Measurements from ENCODE around the gene OPA3.

The OPA3 gene

DNA sequence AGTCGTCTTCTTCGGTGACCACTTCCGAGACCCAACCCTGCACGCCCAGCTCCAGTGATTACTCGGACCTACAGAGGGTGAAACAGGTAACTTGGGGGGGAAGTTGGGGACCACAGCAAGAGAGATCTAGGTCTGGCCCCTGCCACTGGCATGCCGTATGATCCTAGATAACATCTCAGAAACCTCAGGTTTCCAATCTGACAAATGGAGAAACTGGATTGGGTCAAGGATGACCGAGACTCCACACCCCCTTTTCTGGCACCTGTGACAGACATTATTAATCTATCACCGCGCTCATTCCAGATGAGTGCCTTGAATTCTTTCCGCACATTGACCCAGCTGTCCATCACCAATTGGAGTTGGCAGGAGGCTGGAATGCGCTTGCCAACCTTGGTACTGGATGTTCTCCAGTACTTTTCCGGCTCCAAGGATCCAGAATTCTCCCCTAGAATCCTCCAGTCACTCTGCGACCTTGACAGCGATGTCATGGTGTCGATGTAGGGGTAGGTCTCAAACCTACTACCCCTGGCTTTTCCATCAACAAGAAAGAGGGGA is 60.0 kb downstream of the OPA3 start:
- H3K27me3 ChIP-seq (replicated peaks; ENCODE audit: control insufficient read depth, insufficient read depth, low read length): no peaks in the 10 kb centered on the region
- TF ChIP-seq, protein P1, sequence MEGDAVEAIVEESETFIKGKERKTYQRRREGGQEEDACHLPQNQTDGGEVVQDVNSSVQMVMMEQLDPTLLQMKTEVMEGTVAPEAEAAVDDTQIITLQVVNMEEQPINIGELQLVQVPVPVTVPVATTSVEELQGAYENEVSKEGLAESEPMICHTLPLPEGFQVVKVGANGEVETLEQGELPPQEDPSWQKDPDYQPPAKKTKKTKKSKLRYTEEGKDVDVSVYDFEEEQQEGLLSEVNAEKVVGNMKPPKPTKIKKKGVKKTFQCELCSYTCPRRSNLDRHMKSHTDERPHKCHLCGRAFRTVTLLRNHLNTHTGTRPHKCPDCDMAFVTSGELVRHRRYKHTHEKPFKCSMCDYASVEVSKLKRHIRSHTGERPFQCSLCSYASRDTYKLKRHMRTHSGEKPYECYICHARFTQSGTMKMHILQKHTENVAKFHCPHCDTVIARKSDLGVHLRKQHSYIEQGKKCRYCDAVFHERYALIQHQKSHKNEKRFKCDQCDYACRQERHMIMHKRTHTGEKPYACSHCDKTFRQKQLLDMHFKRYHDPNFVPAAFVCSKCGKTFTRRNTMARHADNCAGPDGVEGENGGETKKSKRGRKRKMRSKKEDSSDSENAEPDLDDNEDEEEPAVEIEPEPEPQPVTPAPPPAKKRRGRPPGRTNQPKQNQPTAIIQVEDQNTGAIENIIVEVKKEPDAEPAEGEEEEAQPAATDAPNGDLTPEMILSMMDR (IDR thresholded peaks at IDR 0.05; ENCODE audit: insufficient read depth, low read length, poor library complexity, severe bottlenecking): no peak
- H3K4me3 ChIP-seq (replicated peaks; ENCODE audit: low read depth, low read length): no peak overlapping the region
- no peak for DNase-seq (ENCODE audit: extremely low read depth, insufficient read length)
- H3K36me3 ChIP-seq (ENCODE audit: control insufficient read depth, insufficient read depth, low read length): peaks cover 47% of the 10 kb centered on the region

DNA sequence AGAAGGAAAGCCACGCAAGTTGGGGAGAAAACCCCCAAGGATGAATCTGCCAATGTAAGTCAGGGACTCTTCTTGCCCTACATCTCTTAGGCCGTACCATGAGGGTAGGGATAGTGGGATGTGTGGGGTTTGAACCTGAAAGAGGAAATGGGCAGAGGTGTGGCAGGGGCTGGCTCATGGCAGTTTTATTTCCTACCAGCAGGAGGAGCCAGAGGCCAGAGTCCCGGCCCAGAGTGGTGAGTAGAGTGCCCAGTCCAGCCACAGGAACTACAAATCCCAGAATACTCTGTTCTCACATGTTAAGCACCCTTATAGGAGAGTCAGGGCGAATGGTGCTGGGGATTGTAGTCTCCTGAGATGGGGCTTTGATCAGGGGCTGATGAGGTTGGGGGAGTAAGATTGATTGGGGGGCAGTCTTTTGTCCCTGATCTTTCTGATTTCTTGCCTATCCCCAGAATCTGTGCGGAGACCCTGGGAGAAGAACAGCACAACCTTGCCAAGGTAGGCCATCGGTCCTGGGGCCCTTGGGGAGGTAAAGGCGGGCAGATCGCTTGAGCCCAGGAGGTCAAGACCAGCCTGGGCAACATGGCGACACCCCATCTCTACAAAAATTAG is 60.9 kb downstream of the OPA3 start:
- Histone ChIP-seq H3K36me3 (ENCODE audit: control insufficient read depth, insufficient read depth, low read length) (peaks cover 44% of the 10 kb centered on the region), H3K4me3 (replicated peaks; ENCODE audit: low read depth, low read length) (no peak overlapping the region), H3K27me3 (replicated peaks; ENCODE audit: control insufficient read depth, insufficient read depth, low read length) (no peaks in the 10 kb centered on the region)
- TF ChIP-seq, protein P1 (IDR thresholded peaks at IDR 0.05; ENCODE audit: insufficient read depth, low read length, poor library complexity, severe bottlenecking): peak; percentile 90
- DNase-seq (ENCODE audit: extremely low read depth, insufficient read length): peak; percentile 70

DNA sequence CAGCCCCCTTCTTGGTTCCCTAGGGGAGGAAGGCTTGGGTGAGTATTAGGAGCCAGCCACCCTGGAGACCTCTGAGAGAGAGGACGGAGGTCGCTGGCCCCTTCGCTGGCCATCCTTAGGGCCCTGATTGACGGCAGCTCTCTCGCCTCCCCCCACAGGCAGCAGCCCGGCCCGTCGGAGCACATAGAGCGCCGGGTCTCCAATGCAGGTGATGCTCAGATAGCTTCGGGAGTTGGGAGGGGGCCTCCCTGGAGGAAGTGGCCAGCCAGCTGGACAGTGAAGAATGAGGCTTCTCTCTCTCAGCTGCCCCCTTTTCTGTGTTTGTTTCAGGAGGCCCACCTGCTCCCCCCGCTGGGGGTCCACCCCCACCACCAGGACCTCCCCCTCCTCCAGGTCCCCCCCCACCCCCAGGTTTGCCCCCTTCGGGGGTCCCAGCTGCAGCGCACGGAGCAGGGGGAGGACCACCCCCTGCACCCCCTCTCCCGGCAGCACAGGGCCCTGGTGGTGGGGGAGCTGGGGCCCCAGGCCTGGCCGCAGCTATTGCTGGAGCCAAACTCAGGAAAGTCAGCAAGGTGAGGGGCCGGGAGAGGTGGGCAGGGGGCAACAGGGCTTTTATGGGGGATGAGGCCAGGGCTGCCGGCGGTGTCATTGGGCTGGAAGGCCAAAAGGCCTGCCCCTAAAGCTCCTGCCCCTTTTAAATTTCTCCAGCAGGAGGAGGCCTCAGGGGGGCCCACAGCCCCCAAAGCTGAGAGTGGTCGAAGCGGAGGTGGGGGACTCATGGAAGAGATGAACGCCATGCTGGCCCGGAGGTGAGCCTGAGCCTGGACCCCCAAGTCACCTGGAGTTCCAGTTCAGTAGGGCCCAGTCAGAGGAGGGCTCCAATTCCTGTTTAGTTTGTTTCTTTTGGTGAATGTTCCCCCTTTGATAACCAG is 62.3 kb downstream of the OPA3 start:
- H3K4me3 ChIP-seq (replicated peaks; ENCODE audit: low read depth, low read length): no peak overlapping the region

DNA sequence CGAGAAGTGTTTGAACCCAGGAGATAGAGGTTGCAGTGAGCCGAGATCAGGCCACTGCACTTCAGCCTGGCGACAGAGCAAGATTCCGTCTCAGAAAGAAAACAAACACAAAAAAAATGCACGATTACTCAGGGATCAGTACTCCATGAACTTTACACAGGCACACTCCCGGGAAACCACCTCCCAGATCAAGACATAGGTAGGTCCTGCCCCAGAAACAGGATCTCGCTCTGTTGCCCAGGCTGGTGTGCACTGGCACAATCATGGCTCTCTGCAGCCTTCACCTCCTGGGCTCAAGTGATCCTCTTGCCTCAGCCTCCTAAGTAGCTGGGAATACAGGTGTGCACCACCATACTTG is 66.2 kb downstream of the OPA3 start:
- no peak for DNase-seq (ENCODE audit: extremely low read depth, insufficient read length)
- Histone ChIP-seq H3K4me3 (replicated peaks; ENCODE audit: low read depth, low read length) (no peak overlapping the region), H3K36me3 (ENCODE audit: control insufficient read depth, insufficient read depth, low read length) (peaks cover 23% of the 10 kb centered on the region), H3K27me3 (replicated peaks; ENCODE audit: control insufficient read depth, insufficient read depth, low read length) (no peaks in the 10 kb centered on the region)
- TF ChIP-seq, protein P1 (IDR thresholded peaks at IDR 0.05; ENCODE audit: insufficient read depth, low read length, poor library complexity, severe bottlenecking): no peak

More for the DNA sequence above, 62.3 kb downstream of the OPA3 start:
- no peak for DNase-seq (ENCODE audit: extremely low read depth, insufficient read length)
- Histone ChIP-seq H3K27me3 (replicated peaks; ENCODE audit: control insufficient read depth, insufficient read depth, low read length) (no peaks in the 10 kb centered on the region), H3K36me3 (ENCODE audit: control insufficient read depth, insufficient read depth, low read length) (peaks cover 40% of the 10 kb centered on the region)
- TF ChIP-seq, protein P1 (IDR thresholded peaks at IDR 0.05; ENCODE audit: insufficient read depth, low read length, poor library complexity, severe bottlenecking): no peak

DNA sequence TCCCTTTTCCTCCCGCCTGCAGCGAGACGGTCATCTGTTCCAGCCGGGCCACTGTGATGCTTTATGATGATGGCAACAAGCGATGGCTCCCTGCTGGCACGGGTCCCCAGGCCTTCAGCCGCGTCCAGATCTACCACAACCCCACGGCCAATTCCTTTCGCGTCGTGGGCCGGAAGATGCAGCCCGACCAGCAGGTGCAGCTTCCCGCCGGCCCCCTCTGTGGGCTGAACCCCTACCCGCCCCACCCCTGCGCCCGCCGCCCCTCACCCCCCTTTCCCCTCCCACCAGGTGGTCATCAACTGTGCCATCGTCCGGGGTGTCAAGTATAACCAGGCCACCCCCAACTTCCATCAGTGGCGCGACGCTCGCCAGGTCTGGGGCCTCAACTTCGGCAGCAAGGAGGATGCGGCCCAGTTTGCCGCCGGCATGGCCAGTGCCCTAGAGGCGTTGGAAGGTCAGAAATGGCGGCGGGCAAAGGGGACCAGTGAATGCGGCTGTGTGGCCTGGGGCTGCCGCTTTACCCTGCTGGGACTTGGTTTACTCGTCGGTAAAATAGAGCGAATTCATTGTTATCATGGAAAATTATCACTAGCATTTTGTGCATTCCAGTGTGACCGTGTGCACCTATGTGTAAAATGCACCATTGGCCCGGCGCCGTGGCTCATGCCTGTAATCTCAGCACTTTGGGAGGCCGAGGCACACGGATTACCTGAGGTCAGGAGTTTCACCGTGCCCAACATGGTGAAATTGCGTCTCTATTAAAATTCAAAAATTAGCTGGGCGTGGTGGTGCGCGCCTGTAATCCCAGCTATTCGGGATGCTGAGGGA is 66.7 kb downstream of the OPA3 start:
- Histone ChIP-seq H3K4me3 (replicated peaks; ENCODE audit: low read depth, low read length) (no peak overlapping the region), H3K36me3 (ENCODE audit: control insufficient read depth, insufficient read depth, low read length) (peaks cover 23% of the 10 kb centered on the region), H3K27me3 (replicated peaks; ENCODE audit: control insufficient read depth, insufficient read depth, low read length) (no peaks in the 10 kb centered on the region)
- no peak for DNase-seq (ENCODE audit: extremely low read depth, insufficient read length)
- TF ChIP-seq, protein P1 (IDR thresholded peaks at IDR 0.05; ENCODE audit: insufficient read depth, low read length, poor library complexity, severe bottlenecking): no peak
